Thoracic aorta (tissue), 2 donors: Measurements from ENCODE around the gene SUN1. TPM values are rescaled to one million over a fixed set of nuclear protein-coding genes. Genes with fewer than 3 reads are reported as not detected.

Experiments used
- ATAC-seq: fragments of 150-250 bp; one replicate; pipeline ENCODE4 v1.8.0; 2017; ENCODE audit warnings: low read depth; ENCODE audit not compliant: insufficient number of reproducible peaks, low FRiP score
- DNase-seq: peaks from one replicate; pipeline ENCODE4 v3.0.0-alpha.2; 2020; ENCODE audit warnings: low spot score
- H3K27ac ChIP-seq, 2 donors: fragments of 200-600 bp; sonication (generic); 1 replicate in 1 of 2; 2 replicates in 1 of 2; pipeline ENCODE4 v1.5.1; 2016; ENCODE audit warnings: mild to moderate bottlenecking in 2 of 2, moderate library complexity in 2 of 2
- H3K27me3 ChIP-seq: fragments of 200-600 bp; sonication (generic); replicated peaks from 2 replicates; pipeline ENCODE4 v1.6.0; 2016; ENCODE audit warnings: mild to moderate bottlenecking; ENCODE audit not compliant: insufficient read depth
- H3K36me3 ChIP-seq: fragments of 200-600 bp; sonication (generic); one replicate; pipeline ENCODE4 v1.5.1; 2016
- H3K4me1 ChIP-seq, 2 donors: fragments of 200-600 bp; sonication (generic); 1 replicate in 1 of 2; 2 replicates in 1 of 2; pipeline versions ENCODE4 v1.5.1 to v1.6.0; 2016; ENCODE audit warnings: low read depth in 2 of 2, mild to moderate bottlenecking in 1 of 2; ENCODE audit not compliant: control insufficient read depth in 1 of 2
- H3K4me3 ChIP-seq: fragments of 200-600 bp; sonication (generic); 2 replicates; pipeline ENCODE4 v1.5.1; 2016; ENCODE audit warnings: mild to moderate bottlenecking
- H3K9me3 ChIP-seq: fragments of 200-600 bp; sonication (generic); 2 replicates; pipeline ENCODE4 v1.5.1; 2016
- CTCF ChIP-seq: fragments of 200-600 bp; sonication (generic); IDR thresholded peaks from one replicate; pipeline ENCODE4 v1.5.1; 2019; ENCODE audit warnings: antibody characterized with exemption
- total RNA-seq, 2 donors: library from RNA; depleted of rRNA; stranded (reverse); fragments of >200 nt; gene quantifications; one replicate each; pipeline versions ENCODE4 v1.1.0 to v1.2.3, GENCODE V29; 2016

The SUN1 gene
- total RNA-seq, 2 donors from 2014 or later = 205 to 319 TPM

DNA sequence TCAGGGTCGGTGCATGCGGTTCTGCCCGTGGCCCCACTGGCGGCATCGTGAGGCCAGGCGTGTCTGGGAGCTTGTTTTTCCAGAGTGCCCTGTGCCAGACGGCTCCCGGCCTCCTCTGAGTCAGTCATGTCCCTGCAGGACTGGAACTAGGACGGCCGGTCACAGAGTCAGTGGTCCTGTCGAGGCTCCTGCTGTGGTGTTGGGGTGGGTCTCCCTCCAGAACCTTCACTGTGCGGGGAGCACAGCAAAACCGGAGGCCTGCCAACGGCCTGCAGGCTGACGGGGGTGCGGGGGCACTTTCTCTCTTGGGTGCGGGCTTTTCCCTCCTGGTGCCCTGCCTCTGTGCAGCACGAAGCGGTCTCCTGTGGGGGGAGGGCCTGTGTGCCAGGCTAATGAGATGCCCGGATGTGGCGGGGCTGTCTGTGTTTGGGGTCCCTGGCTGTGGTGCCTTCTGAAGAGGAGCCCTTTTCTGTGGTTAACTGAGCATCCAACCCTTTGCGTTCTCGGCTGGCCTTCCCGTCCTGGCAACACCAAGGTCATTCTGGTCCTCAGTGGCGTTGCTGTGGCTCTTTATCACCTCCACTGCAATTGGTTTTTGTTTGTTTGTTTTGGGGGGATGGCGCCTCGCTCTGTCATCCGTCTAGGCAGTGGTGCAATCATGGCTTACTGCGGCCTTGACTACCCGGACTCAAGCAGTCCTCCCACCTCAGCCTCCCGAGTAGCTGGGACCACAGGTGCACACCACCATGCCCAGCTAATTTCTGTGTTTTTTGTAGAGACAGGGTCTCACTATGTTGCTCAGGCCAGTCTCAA, 52.1 kb downstream of the SUN1 start:
- no peaks in the 10 kb centered on the region for H3K9me3 ChIP-seq
- TF ChIP-seq CTCF = no peak
- peaks cover 33% of the 10 kb centered on the region for H3K36me3 ChIP-seq
- no peak for ATAC-seq
- peaks cover 7 to 28% of the 10 kb centered on the region in 2 donors for H3K4me1 ChIP-seq
- H3K4me3 ChIP-seq = no peak overlapping the region
- H3K27me3 ChIP-seq = no peaks in the 10 kb centered on the region
- no peak for DNase-seq
- H3K27ac ChIP-seq = no peak overlapping the region

GRCh38 chr7:885261-885892, 53.1 kb downstream of the SUN1 start:
- H3K36me3 ChIP-seq = peaks cover 33% of the 10 kb centered on the region
- no peak overlapping the region for H3K27ac ChIP-seq
- no peaks in the 10 kb centered on the region for H3K27me3 ChIP-seq
- no peak for TF ChIP-seq CTCF
- no peaks in the 10 kb centered on the region for H3K9me3 ChIP-seq
- ATAC-seq = no peak
- H3K4me1 ChIP-seq = peaks cover 7 to 21% of the 10 kb centered on the region in 2 donors
- no peak overlapping the region for H3K4me3 ChIP-seq
- DNase-seq = no peak

DNA sequence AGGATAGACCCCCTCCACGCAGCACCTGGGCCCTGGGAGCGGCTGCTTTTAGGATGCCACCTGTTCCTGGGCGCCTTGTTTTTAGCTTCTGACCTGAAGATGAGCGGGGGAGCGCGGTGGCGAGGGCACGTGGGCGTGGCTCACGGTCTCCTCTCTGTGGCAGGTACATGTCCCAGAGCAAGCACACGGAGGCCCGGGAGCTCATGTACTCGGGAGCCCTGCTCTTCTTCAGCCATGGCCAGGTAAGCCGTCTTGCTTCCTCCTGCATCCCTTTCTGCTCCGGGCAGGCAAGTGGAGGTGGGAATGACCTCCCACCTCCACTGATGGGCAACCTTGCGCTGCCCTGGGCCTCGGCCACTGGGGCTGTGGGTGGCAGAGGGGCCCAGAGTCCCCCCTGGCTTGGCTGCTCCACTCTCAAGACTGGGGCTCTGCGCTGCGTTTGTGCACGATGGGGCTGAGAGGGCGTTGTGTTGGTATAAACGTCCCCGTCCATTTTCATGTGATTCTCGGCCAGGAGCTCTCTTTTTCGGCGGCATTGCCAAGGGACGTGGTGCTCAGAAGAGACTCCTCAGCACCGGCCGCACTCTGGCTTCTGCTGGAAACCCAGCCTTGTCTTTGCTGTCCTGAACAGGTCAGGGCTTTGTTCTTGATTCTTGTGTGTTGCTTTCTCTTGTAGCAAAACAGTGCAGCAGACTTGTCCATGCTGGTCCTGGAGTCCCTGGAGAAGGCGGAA, 53.8 kb downstream of the SUN1 start:
- Histone ChIP-seq H3K4me3 (no peak overlapping the region), H3K9me3 (no peaks in the 10 kb centered on the region), H3K4me1 (peaks cover 7 to 21% of the 10 kb centered on the region in 2 donors), H3K27me3 (no peaks in the 10 kb centered on the region), H3K27ac (no peak overlapping the region), H3K36me3 (peaks cover 39% of the 10 kb centered on the region)
- ATAC-seq (no peak), DNase-seq (no peak)
- TF ChIP-seq CTCF = no peak

GRCh38 chr7:886626-887487, 54.6 kb downstream of the SUN1 start:
- H3K9me3 ChIP-seq = no peaks in the 10 kb centered on the region
- TF ChIP-seq CTCF = no peak
- no peak overlapping the region for H3K4me3 ChIP-seq
- no peak for DNase-seq
- no peak overlapping the region for H3K27ac ChIP-seq
- H3K4me1 ChIP-seq = peaks cover 7 to 21% of the 10 kb centered on the region in 2 donors
- peaks cover 47% of the 10 kb centered on the region for H3K36me3 ChIP-seq
- H3K27me3 ChIP-seq = no peaks in the 10 kb centered on the region
- ATAC-seq = no peak
